K562 (cell line): Measurements from ENCODE around the gene INTS6. TPM values are rescaled to one million over a fixed set of nuclear protein-coding genes. Genes with fewer than 3 reads are reported as not detected.
A peak's percentile ranks its signal among the peaks of the same experiment; 100 is the strongest.

Experiments
- ATAC-seq: fragments of 200-7000 bp; cut with Tn5 transposase; 3 replicates; pipeline ENCODE4 v1.9.1; 2020; ENCODE audit warnings: moderate library complexity
- BruUV-seq: library from RNA; stranded (reverse); fragments of 400-500 nt; replicated peaks from 2 replicates; lab custom pipeline; 2021; lab: Mats Ljungman, UMichigan
- CTCF ChIA-PET: fragments of 300-600 bp; formaldehyde crosslinking; extraction: SDS; loops from one replicate; lab custom pipeline; 2021; ENCODE audit warnings: low intra/inter-chr PET ratio; lab: Yijun Ruan, JAX
- POLR2A ChIA-PET: fragments of 300-600, 350-650 bp; sonication (Branson Sonifier 250); formaldehyde crosslinking; extraction: SDS; loops from one replicate; lab custom pipeline; 2021; ENCODE audit warnings: antibody characterized with exemption, inconsistent platforms; lab: Yijun Ruan, JAX
- DNase-seq, 4 experiments: peaks; one replicate each; pipeline versions ENCODE4 v3.0.0 to v3.0.0-alpha.2; 2011 to 2018; ENCODE audit warnings: low spot score in 3 of 4, mixed read lengths in 3 of 4; ENCODE audit errors: extremely low read depth in 1 of 4
- FAIRE-seq: peaks from 2 replicates; lab custom pipeline; 2011; peaks lifted over from hg19 to GRCh38; lab: Jason Lieb, UNC
- H2AFZ ChIP-seq: 2 replicates; pipeline ENCODE4 v1.6.0; 2011; ENCODE audit warnings: low read depth, low read length, control low read depth, inconsistent platforms
- H3K27ac ChIP-seq: fragments of 200-600 bp; 3 replicates; pipeline ENCODE4 v1.8.0; 2011; ENCODE audit warnings: low read depth, mild to moderate bottlenecking, control low read depth, inconsistent platforms, low read length, moderate library complexity, mixed read lengths; ENCODE audit errors: extremely low read depth
- H3K27me3 ChIP-seq, 2 experiments: fragments of 300-600 bp in 1 of 2; 2 replicates in 1 of 2; 3 replicates in 1 of 2; pipeline versions ENCODE4 v1.6.0 to v1.8.0; 2011; ENCODE audit warnings: inconsistent platforms in 2 of 2, low read length in 2 of 2, mild to moderate bottlenecking in 1 of 2, mixed read lengths in 1 of 2, moderate library complexity in 1 of 2; ENCODE audit not compliant: control insufficient read depth in 2 of 2, insufficient read depth in 2 of 2
- H3K36me3 ChIP-seq: fragments of 300-600 bp; 3 replicates; pipeline ENCODE4 v1.8.0; 2011; ENCODE audit warnings: mild to moderate bottlenecking, low read length, inconsistent platforms; ENCODE audit not compliant: control insufficient read depth, insufficient read depth
- H3K4me1 ChIP-seq, 2 experiments: fragments of 200-600 bp in 1 of 2; replicated peaks in 1 of 2; 2 replicates in 1 of 2; 3 replicates in 1 of 2; pipeline versions ENCODE4 v1.5.1 to v1.8.0; 2011; ENCODE audit warnings: inconsistent platforms in 2 of 2, low read length in 2 of 2, mild to moderate bottlenecking in 1 of 2, mixed read lengths in 1 of 2, moderate library complexity in 1 of 2; ENCODE audit not compliant: control insufficient read depth in 2 of 2, insufficient read depth in 2 of 2
- H3K4me2 ChIP-seq: 2 replicates; pipeline ENCODE4 v1.6.1; 2011; ENCODE audit warnings: low read length, control low read depth, inconsistent platforms, mixed read lengths; ENCODE audit not compliant: insufficient read depth
- H3K4me3 ChIP-seq: fragments of 200-600 bp; sonication (generic), shearing (Covaris generic); 2 replicates; pipeline ENCODE4 v1.5.1; 2016; ENCODE audit warnings: control low read depth, inconsistent platforms
- H3K79me2 ChIP-seq: fragments of 200-600 bp; 3 replicates; pipeline ENCODE4 v1.8.0; 2011; ENCODE audit warnings: low read length, inconsistent platforms; ENCODE audit not compliant: control insufficient read depth, insufficient read depth
- H3K9ac ChIP-seq, 2 experiments: 2 replicates each; pipeline versions ENCODE4 v1.6.0 to v1.6.1; 2011; ENCODE audit warnings: low read depth in 2 of 2, low read length in 2 of 2, control low read depth in 1 of 2, inconsistent platforms in 1 of 2, mild to moderate bottlenecking in 1 of 2, mixed read lengths in 1 of 2; ENCODE audit not compliant: insufficient read depth in 1 of 2
- H3K9me1 ChIP-seq: one replicate; pipeline ENCODE4 v1.6.0; 2011; ENCODE audit warnings: inconsistent platforms, mild to moderate bottlenecking, low read length, moderate library complexity; ENCODE audit not compliant: control insufficient read depth, insufficient read depth
- H3K9me3 ChIP-seq: replicated peaks from 2 replicates; pipeline ENCODE4 v1.5.1; 2011; ENCODE audit warnings: low read depth, low read length, inconsistent platforms; ENCODE audit not compliant: control insufficient read depth, insufficient read depth
- H4K20me1 ChIP-seq: replicated peaks from 2 replicates; pipeline ENCODE4 v1.6.1; 2011; ENCODE audit warnings: low read length, inconsistent platforms, mixed read lengths; ENCODE audit not compliant: control insufficient read depth, insufficient read depth
- ARNT ChIP-seq, 2 experiments: fragments of 450-650 bp; IDR thresholded peaks; 2 replicates each; pipeline ENCODE4 v1.6.1; 2016; ENCODE audit warnings: mild to moderate bottlenecking in 1 of 2
- DACH1 ChIP-seq: fragments of 450-650 bp; IDR thresholded peaks from 2 replicates; pipeline ENCODE4 v1.6.1; 2018; ENCODE audit not compliant: partially characterized antibody
- NR1H2 ChIP-seq: sonication (generic); formaldehyde crosslinking; IDR thresholded peaks from 2 replicates; pipeline ENCODE4 v1.4.0; 2020; ENCODE audit warnings: mild to moderate bottlenecking, missing genetic modification reagents
- TOE1 ChIP-seq, 2 experiments: fragments of 450-650 bp in 1 of 2; sonication (generic) in 1 of 2; formaldehyde crosslinking in 1 of 2; IDR thresholded peaks; 2 replicates each; pipeline versions ENCODE4 v1.7.1 to v1.8.0; 2016 to 2022; ENCODE audit warnings: borderline replicate concordance in 2 of 2, mild to moderate bottlenecking in 2 of 2, antibody characterized with exemption in 1 of 2, inconsistent platforms in 1 of 2, low read depth in 1 of 2, missing genetic modification reagents in 1 of 2, moderate library complexity in 1 of 2
- WGBS: fragments of 100-300 bp; shearing (Covaris generic); methylation state at CpG from one replicate; pipeline ENCODE4 v1.1.6; 2016; ENCODE audit warnings: low coverage, mixed read lengths; ENCODE audit not compliant: insufficient coverage; ENCODE audit errors: missing lambda C conversion rate; 5-methylcytosine and 5-hydroxymethylcytosine counted together
- in situ Hi-C: fragments of 300-500 bp; cut with MboI; formaldehyde crosslinking; loops from 4 replicates; pipeline ENCODE4 v1.15.0; 2018; ENCODE audit warnings: inconsistent platforms, mixed read lengths
- intact Hi-C: fragments of 100-400 bp; cut with micrococcal nuclease; formaldehyde crosslinking; loops from 2 replicates; pipeline ENCODE4 v1.14.2; 2022
- polyA plus RNA-seq, 8 experiments: library from polyadenylated mRNA; depleted of rRNA in 4 of 8; stranded (reverse) in 5 of 8; unstranded in 3 of 8; fragments of >200 nt; fragmentation: Nextera tagmentation in 2 of 8; fragmentation: Illumina TruSeq in 1 of 8; extraction: Ambion mirVana in 2 of 8; extraction: Trizol in 1 of 8; gene quantifications; 2 replicates each; pipeline versions ENCODE4 v1.2.1 to v1.2.3, GENCODE V29; 2011 to 2014; ENCODE audit warnings: inconsistent platforms in 1 of 8, missing spikeins in 1 of 8
- total RNA-seq, 7 experiments: library from RNA; depleted of rRNA in 6 of 7; stranded (reverse); fragments of >200 nt in 6 of 7; fragmentation: Illumina TruSeq in 2 of 7; extraction: Trizol in 2 of 7; gene quantifications; 2 replicates each; pipeline versions ENCODE4 v1.2.1 to v1.2.3, GENCODE V29; 2011 to 2021; ENCODE audit warnings: low replicate concordance in 1 of 7
- TF ChIP-seq, protein P1 (sequence below): IDR thresholded peaks from 2 replicates; pipeline ENCODE4 v1.6.1; 2016; ENCODE audit warnings: missing genetic modification characterization, missing compliant biosample characterization
- TF ChIP-seq, protein P2 (sequence below): fragments of 450-650 bp; IDR thresholded peaks from 2 replicates; pipeline ENCODE4 v1.6.1; 2016; ENCODE audit warnings: low read depth, mild to moderate bottlenecking, moderate library complexity
- TF ChIP-seq, protein P3 (sequence below), 2 experiments: IDR thresholded peaks; 2 replicates each; pipeline ENCODE4 v1.6.1; 2011; ENCODE audit warnings: borderline replicate concordance in 1 of 2, control low read depth in 1 of 2, low read depth in 1 of 2, low read length in 1 of 2, mild to moderate bottlenecking in 1 of 2, mixed read lengths in 1 of 2, moderate library complexity in 1 of 2; ENCODE audit not compliant: insufficient read depth in 1 of 2, insufficient read length in 1 of 2, poor library complexity in 1 of 2, severe bottlenecking in 1 of 2; ENCODE audit errors: extremely low read depth in 1 of 2

INTS6 gene
- total and polyA plus RNA-seq, 9 of the 15 experiments (the other 6 are each of a cell fraction or from before 2014, with no cell fraction given): 3.7 to 29.8 (median 16.1) TPM

DNA sequence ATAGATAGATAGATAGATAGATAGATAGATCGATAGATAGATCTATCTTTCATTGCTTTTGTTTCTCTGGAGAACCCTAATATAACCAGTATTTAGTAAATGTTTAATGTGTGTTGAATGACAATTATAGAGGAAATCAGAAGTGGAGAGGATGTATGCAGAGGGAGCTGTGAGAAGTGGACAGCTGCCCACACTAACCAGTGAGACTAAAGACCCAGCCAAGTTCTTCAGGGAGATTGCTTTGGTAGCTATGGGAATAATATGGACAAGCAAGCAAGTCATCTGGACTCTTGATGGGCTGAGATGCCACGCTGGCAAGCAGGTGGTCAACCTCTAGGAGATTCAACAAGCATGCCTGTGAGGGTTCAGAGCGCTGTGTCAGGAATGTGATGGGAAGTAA, 14.9 kb upstream of the INTS6 start:
- ATAC-seq (no peak), FAIRE-seq (no peak)
- intact Hi-C loops (no loop called here), in situ Hi-C loops (no loop called here)
- CTCF ChIA-PET: no interaction called here
- H3K4me2 ChIP-seq: no peak overlapping the region
- H3K27me3 ChIP-seq: no peaks in the 10 kb centered on the region
- H3K9me1 ChIP-seq: no peaks in the 10 kb centered on the region
- peak overlapping the region; percentile 39; the same call in 1 of the 2 replicates for H2AFZ ChIP-seq
- POLR2A ChIA-PET: interaction anchor here (2.0 kb wide), 2 partner anchors 15 to 20 kb away, joined by 4 to 9 read pairs; partner anchors contain the start of gene INTS6
- H3K4me3 ChIP-seq: no peak overlapping the region
- H3K4me1 ChIP-seq: no peaks in the 10 kb centered on the region; a peak in 1 of 5 replicates
- no peaks in the 10 kb centered on the region for H3K79me2 ChIP-seq
- no peak overlapping the region for H3K9ac ChIP-seq
- no peaks in the 10 kb centered on the region for H4K20me1 ChIP-seq
- BruUV-seq: no TSS peak
- no peaks in the 10 kb centered on the region for H3K36me3 ChIP-seq
- H3K9me3 ChIP-seq: no peaks in the 10 kb centered on the region
- TF ChIP-seq DACH1 (peak; percentile 50), NR1H2 (CRISPR knock-in tag) (no peak), ARNT (IDR thresholded peaks at IDR 0.05) (no peak), TOE1 (IDR thresholded peaks at IDR 0.05; ENCODE audit: borderline replicate concordance) (no peak), TOE1 (CRISPR knock-in tag; IDR thresholded peaks at IDR 0.05; ENCODE audit: borderline replicate concordance, low read depth) (no peak)
- TF ChIP-seq, protein P1, sequence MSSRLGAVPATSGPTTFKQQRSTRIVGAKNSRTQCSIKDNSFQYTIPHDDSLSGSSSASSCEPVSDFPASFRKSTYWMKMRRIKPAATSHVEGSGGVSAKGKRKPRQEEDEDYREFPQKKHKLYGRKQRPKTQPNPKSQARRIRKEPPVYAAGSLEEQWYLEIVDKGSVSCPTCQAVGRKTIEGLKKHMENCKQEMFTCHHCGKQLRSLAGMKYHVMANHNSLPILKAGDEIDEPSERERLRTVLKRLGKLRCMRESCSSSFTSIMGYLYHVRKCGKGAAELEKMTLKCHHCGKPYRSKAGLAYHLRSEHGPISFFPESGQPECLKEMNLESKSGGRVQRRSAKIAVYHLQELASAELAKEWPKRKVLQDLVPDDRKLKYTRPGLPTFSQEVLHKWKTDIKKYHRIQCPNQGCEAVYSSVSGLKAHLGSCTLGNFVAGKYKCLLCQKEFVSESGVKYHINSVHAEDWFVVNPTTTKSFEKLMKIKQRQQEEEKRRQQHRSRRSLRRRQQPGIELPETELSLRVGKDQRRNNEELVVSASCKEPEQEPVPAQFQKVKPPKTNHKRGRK (tag): no peak
- TF ChIP-seq, protein P2, sequence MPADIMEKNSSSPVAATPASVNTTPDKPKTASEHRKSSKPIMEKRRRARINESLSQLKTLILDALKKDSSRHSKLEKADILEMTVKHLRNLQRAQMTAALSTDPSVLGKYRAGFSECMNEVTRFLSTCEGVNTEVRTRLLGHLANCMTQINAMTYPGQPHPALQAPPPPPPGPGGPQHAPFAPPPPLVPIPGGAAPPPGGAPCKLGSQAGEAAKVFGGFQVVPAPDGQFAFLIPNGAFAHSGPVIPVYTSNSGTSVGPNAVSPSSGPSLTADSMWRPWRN: no peak
- TF ChIP-seq, protein P3, sequence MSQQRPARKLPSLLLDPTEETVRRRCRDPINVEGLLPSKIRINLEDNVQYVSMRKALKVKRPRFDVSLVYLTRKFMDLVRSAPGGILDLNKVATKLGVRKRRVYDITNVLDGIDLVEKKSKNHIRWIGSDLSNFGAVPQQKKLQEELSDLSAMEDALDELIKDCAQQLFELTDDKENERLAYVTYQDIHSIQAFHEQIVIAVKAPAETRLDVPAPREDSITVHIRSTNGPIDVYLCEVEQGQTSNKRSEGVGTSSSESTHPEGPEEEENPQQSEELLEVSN (IDR thresholded peaks at IDR 0.05; ENCODE audit: borderline replicate concordance in 1 of 2, extremely low read depth in 1 of 2, insufficient read depth in 1 of 2, insufficient read length in 1 of 2, low read depth in 1 of 2, low read length in 1 of 2, poor library complexity in 1 of 2, severe bottlenecking in 1 of 2): no peak
- TF ChIP-seq, all 486 proteins: peak for 1
- no peak overlapping the region for H3K27ac ChIP-seq
- WGBS: 5% methylated on average over 3 of the region's 3 CpGs
- no peak for DNase-seq
